ENCODE data around the gene IL1F10.

DNA sequence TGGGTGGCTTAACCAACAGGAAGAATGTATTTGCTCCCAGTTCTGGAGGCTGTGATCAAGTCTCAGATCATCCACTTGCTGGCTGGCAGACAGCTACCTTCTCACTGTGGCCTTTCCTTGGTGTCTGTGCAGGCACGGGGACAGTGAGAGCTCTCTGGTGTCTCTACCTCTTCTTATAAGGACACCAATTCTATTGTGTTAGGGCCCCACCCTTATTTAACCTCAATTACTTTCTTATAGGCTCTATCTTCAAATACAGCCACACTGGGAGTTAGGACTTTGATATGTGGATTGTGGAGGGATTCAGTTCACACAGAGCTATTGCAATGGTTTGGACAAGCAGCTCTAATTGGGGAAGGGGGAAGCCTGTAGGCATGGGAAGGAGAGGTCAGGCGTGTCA lies 34.4 kb downstream of the IL1F10 start:
- TF ChIP-seq POLR2A (IDR thresholded peaks at IDR 0.05) (no peak), CTCF (IDR thresholded peaks at IDR 0.05) (no peak)
